ENCODE results near the gene DMD.

Gene DMD

DNA sequence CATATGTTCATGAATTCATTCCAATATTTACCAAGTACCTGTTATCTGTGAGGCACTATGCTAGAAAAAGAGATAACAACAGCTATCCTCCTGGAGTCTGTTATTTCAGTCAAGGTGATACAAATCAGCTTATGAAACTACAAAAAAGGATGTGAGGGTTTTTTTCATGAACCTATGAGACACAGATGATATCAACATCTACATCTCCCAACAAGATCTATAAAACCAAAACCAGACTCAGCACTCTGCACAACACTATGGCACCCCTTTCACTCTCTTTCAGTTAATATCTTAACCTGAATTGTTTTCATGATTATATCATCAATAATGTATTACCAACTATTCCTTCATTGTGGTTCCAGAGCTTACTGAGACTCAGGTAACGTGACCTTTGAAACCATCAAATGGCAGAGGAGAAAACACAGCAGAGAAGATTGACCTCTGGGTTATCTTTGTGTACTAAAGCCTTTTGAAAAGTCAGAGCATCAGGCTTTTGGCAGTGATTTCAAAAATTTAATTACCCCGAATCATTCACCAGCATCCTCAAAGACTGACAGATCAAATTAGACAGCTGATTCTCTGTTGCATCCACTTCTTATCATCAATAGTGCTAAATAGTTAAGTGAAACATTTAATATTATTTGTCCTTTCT, 1894.9 kb downstream of the DMD start:
- no peak for DNase-seq

DNA sequence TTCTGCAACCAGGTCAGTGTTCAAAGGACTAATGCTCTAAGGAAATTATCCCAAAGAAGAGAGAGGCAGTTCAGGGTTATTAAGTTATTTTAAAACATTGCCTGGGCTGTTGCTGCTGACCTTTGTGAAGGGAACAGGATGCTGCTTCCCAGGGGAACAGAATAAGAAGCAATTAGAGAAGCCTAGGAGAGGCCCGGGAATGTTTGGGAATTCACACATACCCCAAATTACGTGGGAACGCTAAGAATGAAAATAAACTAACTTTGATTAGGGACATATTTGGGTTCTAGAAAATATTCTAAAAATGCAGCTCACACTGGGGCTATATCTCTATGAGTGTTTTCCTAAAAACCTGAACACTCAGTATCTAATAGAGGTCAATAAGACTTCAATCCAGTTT, 1896.4 kb downstream of the DMD start:
- DNase-seq: no peak

DNA sequence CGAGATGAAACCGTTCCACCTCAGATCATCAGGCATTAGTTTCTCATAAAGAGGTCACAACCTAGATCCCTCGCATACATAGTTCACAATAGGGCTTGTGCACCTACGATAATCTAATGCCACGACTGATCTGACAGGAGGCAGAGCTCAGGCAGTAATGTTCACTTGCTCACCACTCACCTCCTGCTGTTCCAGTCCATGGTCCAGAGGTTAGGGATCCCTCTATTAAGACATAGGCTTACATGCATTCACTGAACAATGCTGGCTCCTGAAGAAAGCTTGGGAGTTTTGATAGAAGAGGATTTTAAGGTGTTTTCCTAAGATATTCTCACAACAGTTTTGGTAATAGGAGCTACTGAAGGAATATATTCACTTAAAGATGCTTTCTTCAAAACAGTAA, 1903.4 kb downstream of the DMD start:
- DNase-seq: no peak

DNA sequence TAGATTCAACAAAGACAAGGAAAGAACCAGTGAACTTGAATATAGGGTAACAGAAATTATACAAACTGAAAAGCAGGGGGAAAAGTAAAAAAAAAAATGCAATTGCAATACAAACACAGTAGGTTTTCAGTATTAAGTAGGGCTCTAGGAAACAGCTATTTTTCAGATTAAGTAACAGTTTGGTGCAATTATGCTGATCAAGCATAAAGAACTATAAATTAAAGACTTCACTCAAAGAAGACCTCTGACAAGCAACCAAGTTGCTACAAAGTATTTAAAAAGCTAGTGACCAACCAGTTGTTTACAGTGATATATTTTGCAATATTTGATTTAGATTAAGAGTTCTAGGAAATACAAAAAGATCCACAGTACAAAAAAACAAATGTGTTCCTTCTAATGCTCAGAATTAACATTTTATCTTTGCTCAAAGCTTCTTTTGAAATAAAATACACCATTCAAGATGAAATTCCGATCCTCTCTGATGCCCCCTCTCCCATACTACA, 1908.7 kb downstream of the DMD start:
- no peak for DNase-seq

DNA sequence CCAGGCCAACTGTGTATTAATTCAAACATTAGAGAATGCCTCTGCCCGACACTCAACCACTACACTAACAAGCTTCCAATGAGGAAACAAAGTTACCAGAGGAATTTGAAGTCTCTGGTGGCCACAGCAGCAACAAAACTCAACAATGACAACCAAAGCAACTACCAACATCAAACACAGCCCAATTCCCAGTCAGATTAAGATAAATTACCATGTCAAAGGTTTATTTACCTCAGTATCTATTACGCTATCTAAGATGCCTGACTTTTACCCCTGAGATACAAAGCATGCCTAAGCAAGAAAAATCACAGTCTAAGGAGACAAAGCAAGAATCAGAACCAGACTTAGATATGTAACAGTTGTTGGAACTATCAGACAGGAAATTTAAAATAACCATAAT, 1909.4 kb downstream of the DMD start:
- DNase-seq: no peak

DNA sequence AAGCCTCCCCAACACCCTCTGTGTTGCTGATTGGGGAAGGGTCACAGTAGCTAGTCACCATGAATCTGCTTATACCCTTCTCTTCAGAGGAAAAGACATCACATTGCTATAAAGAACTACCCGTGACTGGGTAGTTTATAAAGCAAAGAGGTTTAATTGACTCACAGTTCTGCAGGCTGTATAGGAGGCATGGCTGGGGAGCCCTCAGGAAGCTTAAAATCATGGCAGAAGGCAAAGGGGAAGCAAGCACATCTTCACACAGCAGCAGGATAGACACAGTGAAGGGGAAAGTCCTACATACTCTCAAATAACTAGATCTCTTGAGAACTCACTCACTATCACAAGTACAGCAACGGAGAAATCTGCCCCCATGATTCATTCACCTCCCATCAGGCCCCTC, 1910.1 kb downstream of the DMD start:
- DNase-seq: no peak

DNA sequence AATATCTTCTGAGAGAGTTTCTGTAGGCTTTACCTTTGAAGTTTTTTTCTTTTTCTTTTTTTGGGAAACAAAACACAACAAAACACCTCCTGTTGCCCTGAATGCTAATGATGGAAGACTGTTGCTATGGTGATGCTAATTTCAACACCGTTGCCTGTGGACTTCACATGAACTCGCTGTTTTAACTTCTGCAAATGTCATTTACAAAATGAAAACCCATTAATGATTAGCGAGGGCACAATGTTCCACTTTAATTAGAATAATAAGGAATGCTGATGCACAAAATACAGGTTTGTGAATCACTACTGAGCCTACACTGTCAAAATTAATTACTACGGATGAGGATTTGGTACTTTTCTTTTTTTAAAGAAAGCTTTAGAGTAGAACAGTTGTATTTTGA, 1912.4 kb downstream of the DMD start:
- DNase-seq: no peak

DNA sequence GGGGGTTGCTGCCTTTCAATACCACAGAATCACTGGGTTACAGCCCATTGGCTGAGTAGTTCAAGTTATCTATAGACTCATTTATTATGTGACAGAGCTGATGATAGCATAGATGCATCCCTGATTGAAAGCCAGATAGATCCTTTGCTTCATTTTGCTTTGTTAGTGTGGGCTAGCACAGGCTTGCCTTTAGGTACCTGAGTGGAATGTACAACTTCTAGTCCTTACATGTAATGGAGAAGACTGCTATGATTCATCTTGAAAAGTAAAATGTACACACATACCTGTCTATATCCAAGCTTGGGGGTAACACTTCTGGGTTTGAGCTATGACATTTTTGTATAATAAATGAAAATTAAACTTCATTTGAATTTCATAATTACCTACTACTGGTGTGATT, 1913.5 kb downstream of the DMD start:
- no peak for DNase-seq

DNA sequence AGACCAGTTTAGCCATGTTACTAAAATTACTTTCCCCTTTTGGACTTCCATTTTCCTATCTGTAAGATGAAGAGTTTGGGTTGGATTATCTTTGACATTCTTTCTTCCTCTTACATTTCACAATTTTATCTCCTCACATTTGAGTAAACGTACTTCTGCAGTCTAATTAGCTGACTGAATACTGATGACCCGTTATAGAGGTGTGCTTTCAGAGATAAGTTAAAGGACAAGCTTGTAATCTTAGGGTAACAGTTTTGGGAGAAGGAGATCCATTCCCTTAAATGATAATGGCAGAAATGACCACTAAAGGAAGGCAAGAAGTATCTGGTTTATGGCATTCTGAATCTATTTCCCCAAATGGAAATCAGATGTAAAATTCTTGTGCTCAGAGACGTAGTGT, 1916.9 kb downstream of the DMD start:
- DNase-seq: no peak

DNA sequence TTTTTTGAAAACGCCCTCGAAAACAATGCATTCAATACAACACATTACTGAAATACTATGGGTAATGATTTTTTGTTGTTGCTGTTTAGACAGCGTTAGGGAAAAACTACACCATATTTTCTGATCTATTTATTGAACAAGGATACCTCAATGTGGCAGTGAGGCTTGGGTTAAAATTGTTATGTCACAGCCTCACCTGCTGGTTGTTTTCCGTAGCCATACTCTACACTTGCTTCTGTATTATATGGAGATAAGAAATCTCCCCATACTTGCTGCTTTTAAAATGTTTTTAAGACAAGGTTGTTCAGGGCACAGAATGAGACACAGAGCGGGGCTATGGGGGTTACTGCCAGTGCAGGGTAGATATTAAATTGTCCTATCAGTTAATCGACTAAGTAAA, 1917.9 kb downstream of the DMD start:
- DNase-seq: no peak

DNA sequence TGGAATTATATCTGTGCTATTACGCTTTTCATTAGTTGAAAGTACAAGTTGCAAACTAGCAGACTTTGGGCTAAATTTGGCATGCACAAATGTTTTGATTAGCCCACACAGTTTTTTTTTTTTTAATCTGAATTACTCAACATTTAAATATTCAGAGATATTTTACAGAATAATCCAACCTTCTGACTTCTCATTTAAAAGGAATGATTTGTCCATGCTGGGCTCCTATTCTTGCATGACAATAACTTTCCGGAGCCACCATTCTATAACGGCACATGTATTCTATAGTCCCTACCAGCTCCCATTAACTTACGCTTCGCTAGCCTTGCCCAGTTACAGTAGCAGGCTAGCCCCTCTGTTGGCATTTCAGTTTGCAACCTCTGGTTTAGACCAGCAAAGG, 1920.2 kb downstream of the DMD start:
- DNase-seq: no peak

DNA sequence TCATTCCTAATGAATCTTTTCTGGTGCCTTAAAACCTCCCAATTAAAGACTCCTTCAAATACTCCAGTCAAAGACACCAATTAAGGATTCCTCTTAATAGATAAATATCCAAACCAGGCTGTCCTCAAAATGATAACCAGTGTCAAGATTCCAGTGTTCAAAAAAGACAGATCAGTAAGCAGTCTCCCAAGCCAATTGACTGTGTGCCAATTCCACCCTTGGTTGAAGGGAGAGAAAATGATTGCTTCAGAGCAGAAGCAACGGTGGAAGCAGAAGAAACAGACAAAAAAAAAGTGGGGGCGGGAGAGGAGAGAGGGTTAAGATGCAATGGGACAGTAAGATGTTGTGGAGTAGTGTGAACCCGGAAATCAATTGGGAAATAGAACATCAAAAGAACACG, 1923.5 kb downstream of the DMD start:
- no peak for DNase-seq

DNA sequence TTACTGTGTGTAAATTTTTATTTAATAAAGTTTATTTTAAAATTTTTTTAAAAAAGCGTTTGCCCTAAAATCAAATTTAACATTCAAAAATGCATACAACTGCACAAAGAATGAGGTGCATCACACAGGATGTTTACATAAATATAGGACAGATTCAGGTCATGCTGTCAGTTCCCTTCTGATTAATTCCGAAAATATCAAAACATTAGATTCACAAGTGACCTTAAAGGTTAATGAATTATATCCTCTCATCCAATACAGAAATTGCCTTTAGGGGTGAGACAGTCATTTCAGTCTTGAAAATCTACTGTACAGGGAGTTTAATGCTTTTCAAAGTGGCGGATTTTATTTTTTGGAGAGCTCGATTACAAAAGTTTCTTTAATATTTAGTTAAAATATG, 1930.8 kb downstream of the DMD start:
- no peak for DNase-seq

DNA sequence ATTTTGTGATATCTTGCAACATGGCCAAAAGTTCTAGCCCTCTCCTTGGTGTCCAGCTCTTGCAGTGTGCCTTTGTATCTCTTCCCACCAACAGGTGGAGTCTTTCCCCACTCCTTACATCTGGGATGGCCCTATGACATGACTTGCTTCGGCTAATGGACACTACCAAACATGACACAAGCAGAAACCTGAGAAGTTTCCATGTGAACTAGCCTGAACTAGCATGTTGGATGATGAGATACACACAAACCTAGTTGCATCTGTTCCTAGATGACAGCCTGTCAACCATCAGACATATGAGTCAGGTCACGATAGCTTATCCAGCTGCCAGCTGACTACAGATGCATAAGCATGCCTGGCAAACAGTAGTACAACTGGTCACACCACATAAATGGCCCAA, 1932.0 kb downstream of the DMD start:
- DNase-seq: no peak

DNA sequence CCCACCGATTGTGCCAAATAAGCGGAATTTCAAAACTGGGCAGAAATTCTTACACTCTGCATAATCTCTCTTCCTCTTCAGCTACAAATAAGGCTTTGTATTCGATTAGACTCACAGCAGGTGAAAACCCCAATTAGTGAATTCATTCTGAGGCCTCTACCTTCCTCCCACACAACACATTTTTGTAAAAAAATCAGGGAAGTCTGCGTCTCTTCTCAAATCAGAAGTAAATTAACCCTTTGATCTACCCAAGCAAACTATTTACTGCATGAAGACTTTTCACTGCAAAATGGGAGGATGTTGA, 1938.9 kb downstream of the DMD start:
- no peak for DNase-seq

DNA sequence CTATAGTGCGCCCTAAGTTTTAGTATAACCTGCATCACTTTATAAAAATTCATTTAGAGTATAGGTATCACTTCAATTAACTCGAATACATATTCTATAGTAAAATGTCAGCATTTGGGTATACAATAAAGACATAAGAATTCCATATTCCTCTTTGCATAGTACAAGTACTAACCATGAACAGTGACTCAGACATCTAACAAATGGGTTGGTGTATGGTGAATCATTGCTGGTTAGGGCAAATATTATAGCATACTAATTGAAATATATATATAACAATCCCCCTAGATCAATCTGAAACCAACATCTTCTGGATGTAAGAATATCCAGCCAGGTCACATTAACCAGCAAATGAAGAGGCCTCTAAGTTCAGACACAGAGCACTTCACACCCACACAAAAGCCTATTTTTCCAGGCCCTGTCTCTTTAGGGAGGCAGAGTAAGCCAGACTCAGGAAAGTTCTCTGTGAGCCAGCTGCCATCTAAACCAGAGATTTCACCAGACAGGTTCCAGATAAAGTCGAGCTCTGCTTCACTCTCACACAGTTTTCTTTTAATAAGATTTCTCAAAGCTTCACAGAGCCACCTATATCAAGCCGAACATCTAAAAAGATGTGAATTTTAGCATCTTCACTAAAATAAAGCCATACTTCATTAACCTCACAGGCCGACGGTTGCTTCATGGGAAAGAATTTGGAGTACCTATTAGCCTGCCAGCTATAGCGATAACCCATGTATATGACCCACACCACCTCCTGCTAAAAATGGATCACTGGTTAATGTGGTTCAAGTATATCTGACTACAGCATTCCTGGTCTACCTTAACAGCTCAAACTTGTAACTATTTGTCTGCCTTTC, 1939.5 kb downstream of the DMD start:
- no peak for DNase-seq

DNA sequence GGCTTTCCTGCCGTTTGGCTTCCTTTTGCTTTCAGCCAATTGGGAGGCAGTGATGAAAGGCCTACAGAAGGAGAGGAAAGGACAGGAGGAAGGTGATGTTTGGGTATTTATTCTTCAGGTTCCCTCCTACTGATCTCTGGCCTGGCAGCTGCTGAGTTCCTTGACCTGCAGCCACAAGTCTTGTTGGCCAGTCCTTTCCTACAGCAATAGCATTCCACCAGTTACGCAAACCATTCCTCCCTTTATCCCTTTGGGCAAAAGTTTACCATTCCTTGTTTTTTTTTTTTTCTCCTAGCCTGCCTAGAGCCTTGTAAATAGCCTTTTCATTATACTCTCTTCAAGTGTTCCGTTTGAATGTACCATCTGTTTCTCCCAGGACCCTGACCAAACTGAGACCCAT, 1941.4 kb downstream of the DMD start:
- no peak for DNase-seq

DNA sequence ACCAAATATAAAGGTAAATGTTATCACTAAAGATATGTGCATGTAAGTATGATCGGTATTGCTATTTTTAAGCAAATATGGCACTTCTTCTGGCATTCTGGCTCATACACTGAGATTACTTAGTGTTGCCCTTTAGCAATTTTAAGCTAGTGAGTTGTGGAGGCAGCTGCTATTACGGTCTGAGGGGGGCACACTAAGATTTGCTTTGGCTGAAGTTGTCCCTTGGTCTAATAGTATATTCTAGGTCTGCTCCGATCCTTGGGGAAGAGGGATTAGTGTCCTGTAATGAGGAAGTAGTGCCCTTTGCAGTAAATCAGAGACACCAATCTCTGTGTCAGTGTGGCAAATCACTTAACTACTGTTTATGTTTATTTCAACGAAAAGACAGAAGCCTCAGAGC, 1943.0 kb downstream of the DMD start:
- no peak for DNase-seq

DNA sequence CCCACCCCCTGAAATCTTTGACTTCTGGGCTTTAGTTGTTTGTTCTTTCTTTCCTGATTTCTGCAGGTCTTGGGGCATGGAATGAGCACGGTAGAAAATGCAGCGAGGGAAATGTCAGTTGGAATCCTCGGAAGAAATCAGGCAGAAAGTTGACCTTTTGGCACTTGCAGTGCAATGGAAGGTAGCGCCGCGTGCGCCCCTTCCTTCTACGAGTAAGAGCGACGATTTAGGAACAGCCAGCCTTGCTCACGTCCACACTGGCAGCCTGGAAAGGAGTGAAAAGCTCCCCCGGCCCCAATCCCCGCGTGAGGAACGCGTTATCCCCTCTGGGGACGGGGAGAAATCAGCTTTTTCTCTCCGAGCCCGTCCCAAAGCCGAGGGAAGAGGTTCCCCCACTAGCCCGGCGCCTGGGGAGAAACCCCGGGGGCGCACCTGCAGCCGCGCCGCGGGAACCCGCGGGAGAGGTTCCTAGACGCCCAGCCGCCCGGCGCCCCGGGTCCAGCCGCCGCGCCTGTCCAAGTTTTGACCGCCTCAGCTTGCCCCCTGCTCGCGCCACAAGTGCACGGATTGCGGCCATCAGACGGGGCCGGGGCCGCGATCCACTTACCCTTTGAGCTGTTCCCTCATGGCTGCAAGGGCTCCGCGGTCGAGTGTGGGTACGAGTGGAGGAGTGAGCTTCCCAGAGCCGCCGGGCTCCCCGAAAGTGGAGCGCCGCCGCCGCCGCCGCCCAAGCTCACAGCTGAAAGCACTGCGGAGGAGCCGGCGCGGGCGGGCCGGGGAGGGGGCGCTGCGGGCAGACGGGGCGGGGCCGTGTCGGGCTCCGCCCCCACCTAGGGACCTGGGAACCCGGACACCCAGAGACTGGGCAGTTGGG, 1944.9 kb downstream of the DMD start:
- DNase-seq: no peak

DNA sequence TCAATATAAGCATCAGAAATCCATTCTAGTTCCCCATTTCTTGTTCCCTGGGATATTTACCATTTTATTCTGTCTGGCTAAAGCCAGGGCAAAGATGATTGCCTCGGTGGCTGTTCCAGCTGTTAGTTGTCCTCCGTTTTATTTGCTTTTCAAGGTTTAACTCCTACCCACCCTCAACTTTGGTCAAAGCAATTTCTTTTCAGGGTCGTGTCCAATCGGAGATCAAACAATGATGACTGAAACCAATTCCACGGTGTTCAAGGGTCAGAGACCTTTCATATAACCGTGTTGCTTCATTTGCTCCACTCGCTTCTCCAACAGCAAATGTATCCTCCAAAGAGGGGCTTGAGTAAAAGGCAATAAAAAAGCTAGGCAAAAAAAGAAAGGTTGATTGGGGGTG, 1946.0 kb downstream of the DMD start:
- no peak for DNase-seq

DNA sequence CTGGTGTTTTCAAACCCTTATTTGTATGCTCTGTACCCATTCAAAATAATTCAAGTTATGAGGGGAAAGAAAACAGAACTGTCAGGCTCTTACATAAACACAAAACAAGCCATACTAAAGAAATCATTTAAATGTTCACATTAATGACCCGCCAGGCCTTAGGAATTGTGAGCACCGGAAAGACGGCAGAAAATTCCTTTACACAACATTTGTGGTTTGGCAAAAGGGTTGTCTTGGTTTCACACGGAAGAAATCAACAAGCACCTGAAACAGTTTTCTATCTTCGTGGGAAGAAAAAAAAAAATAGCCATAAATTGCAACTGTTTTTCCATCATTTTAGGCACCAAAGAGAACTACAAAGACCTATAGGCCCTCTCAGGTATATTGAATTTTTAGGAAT, 1951.0 kb downstream of the DMD start:
- no peak for DNase-seq

DNA sequence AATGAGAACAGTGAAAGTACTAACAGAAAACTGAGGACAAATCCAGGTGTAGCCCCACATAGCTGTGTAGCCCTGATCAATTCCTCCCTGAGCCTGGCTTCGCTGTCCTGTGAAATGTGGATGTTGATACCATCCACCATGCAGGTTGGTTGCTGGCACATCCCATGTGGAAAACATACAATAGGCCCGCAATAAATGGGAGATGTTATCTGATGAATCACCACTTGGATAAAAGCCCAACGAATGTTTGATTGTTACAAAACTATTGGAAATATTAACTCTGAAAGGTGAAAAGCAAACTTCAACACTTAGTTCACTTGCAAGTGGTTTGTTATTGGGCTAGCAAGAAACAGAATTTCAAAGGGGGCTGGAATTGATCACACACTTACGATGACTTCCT, 1953.2 kb downstream of the DMD start:
- no peak for DNase-seq

DNA sequence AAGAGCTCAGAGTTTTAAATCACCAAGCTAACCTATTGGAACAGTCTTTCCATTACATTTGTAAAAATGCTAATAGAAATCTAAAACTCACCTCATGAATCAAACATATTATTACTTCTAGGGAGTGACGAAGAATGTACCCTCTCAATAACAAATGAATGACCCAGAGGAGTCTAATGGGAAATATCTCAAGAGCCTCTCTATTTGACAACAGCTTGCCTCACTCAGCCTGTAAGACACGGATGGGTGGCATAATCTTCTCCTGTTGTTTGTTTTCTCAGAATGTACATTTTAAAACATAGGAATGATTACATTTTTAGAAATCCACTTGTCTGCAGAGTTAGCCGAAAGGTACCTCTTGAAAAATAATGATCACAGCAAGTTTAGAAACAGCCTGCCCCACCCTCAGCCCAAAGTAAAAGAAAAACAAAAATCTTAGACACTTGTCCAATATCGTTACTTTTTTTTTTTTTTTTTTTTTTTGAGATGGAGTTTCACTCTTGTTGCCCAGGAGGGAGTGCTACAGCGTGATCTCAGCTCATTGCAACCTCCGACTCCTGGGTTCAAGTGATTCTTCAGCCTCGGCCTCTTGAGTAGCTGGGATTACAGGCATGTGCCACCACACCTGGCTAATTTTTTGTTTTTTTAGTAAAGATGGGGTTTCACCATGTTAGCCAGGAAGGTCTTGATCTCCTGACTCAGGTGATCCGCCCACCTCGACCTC, 1955.9 kb downstream of the DMD start:
- no peak for DNase-seq
